ENCODE measurements around the gene HOOK2. TPM values are rescaled to one million over a fixed set of nuclear protein-coding genes. Genes with fewer than 3 reads are reported as not detected.

HOOK2 gene
- total RNA-seq = 17.4 and 17.8 TPM in 2 replicates

GRCh38 chr19:12774588-12775555 is at the start of gene HOOK2:
Gene HOOK2 (minus strand): TSS chr19:12775552. CDS start chr19:12775449, 103 bp downstream.

GRCh38 chr19:12806242-12807081 is 31.1 kb upstream of the HOOK2 start, which contains the start of gene RNASEH2A:
Gene RNASEH2A (plus strand): TSS chr19:12806584. CDS start chr19:12806674, 90 bp downstream.

GRCh38 chr19:12801466-12802266 is 26.3 kb upstream of the HOOK2 start, which contains the start of the genes PRDX2 and THSD8:
Gene PRDX2 (minus strand): TSS chr19:12801800. CDS start chr19:12801261, 539 bp downstream.
Gene THSD8 (plus strand): TSS chr19:12802069. CDS start chr19:12802072, 3 bp downstream.

GRCh38 chr19:12791345-12792050 is 16.1 kb upstream of the HOOK2 start, which contains the start of gene JUNB:
Gene JUNB (plus strand): TSS chr19:12791486. CDS start chr19:12791772, 286 bp downstream.

GRCh38 chr19:12751635-12752034 is 23.7 kb downstream of the HOOK2 start, which contains the start of gene BEST2:
Gene BEST2 (plus strand): TSS chr19:12751791. CDS start chr19:12752593, 802 bp downstream.

GRCh38 chr19:12736995-12737834 is 38.1 kb downstream of the HOOK2 start, which contains the start of gene GET3:
Gene GET3 (plus strand): TSS chr19:12737497. CDS start chr19:12737506, 9 bp downstream.

GRCh38 chr19:12723641-12724426 is 51.5 kb downstream of the HOOK2 start, which contains the start of gene TNPO2:
Gene TNPO2 (minus strand): TSS chr19:12723932. CDS start chr19:12720977, 2,955 bp downstream.

Small RNAs within 50 kb of the gene (small RNA-seq; reads per million reads assigned to genes)
- gene MIR5684 = not detected

Other genes starting within 250 kb of the HOOK2 start
- gene ZNF564, start 224.1 kb downstream of the HOOK2 start, total RNA-seq = 9.8 and 12.3 TPM in 2 replicates
- 10.7 and 14.8 TPM in 2 replicates for gene ZNF490, start 164.7 kb downstream of the HOOK2 start, total RNA-seq
- gene ZNF791, start 164.6 kb downstream of the HOOK2 start, total RNA-seq = 19.7 and 26.6 TPM in 2 replicates
- 35.5 and 40.5 TPM in 2 replicates for gene MAN2B1, start 108.8 kb downstream of the HOOK2 start, total RNA-seq
- 6.5 and 6.7 TPM in 2 replicates for gene WDR83, start 108.7 kb downstream of the HOOK2 start, total RNA-seq
- 31.4 and 38.3 TPM in 2 replicates for gene DHPS, start 93.7 kb downstream of the HOOK2 start, total RNA-seq
- not detected in 2 replicates for gene GNG14, start 87.6 kb downstream of the HOOK2 start, total RNA-seq
- gene FBXW9, start 78.9 kb downstream of the HOOK2 start, total RNA-seq = 4.8 and 9.8 TPM in 2 replicates
- 40.3 and 44.4 TPM in 2 replicates for gene TNPO2, start 51.6 kb downstream of the HOOK2 start, total RNA-seq
- 122 and 133 TPM in 2 replicates for gene TRIR, start 40.9 kb downstream of the HOOK2 start, total RNA-seq
- gene GET3, start 38.1 kb downstream of the HOOK2 start, total RNA-seq = 75.5 and 78.6 TPM in 2 replicates
- not detected in 2 replicates for gene BEST2, start 23.8 kb downstream of the HOOK2 start, total RNA-seq
- gene JUNB, start 15.9 kb upstream of the HOOK2 start, total RNA-seq = 137 and 196 TPM in 2 replicates
- gene PRDX2, start 26.2 kb upstream of the HOOK2 start, total RNA-seq = 169 and 213 TPM in 2 replicates
- gene THSD8, start 26.5 kb upstream of the HOOK2 start, total RNA-seq = not detected in 2 replicates
- gene RNASEH2A, start 31.0 kb upstream of the HOOK2 start, total RNA-seq = 13.2 and 14.3 TPM in 2 replicates
- gene RTBDN, start 59.0 kb upstream of the HOOK2 start, total RNA-seq = not detected in 2 replicates
- gene MAST1, start 63.0 kb upstream of the HOOK2 start, total RNA-seq = 0.11 and 0.13 TPM in 2 replicates
- 33.2 and 36.1 TPM in 2 replicates for gene DNASE2, start 105.9 kb upstream of the HOOK2 start, total RNA-seq
- not detected in 2 replicates for gene KLF1, start 111.6 kb upstream of the HOOK2 start, total RNA-seq
- 21.2 and 26.3 TPM in 2 replicates for gene GCDH, start 115.6 kb upstream of the HOOK2 start, total RNA-seq
- 0.22 TPM in 1 of 2 replicates, not detected in the other for gene SYCE2, start 143.7 kb upstream of the HOOK2 start, total RNA-seq
- gene FARSA, start 158.2 kb upstream of the HOOK2 start, total RNA-seq = 28.4 and 31.1 TPM in 2 replicates
- gene CALR, start 163.1 kb upstream of the HOOK2 start, total RNA-seq = 2,132 and 2,659 TPM in 2 replicates
- 49.3 and 58.9 TPM in 2 replicates for gene RAD23A, start 170.3 kb upstream of the HOOK2 start, total RNA-seq
- 23.0 and 23.5 TPM in 2 replicates for gene GADD45GIP1, start 181.7 kb upstream of the HOOK2 start, total RNA-seq
- 0.11 TPM in 1 of 2 replicates, not detected in the other for gene DAND5, start 194.0 kb upstream of the HOOK2 start, total RNA-seq
- 137 and 150 TPM in 2 replicates for gene NFIX, start 219.9 kb upstream of the HOOK2 start, total RNA-seq

Data from articular chondrocyte of knee joint (primary cell).